Endodermal cell (in vitro differentiated cells): Measurements from ENCODE around the gene NUP107. TPM values are rescaled to one million over a fixed set of nuclear protein-coding genes. Genes with fewer than 3 reads are reported as not detected.

Source experiments
- DNase-seq: peaks from one replicate; pipeline ENCODE4 v3.0.0-alpha.2; 2017
- H3K27ac ChIP-seq: 2 replicates; pipeline ENCODE4 v1.5.1; 2013; ENCODE audit warnings: mild to moderate bottlenecking, low read depth, low read length, moderate library complexity
- H3K27me3 ChIP-seq: 2 replicates; pipeline ENCODE4 v1.6.1; 2013; ENCODE audit warnings: mild to moderate bottlenecking, low read length, moderate library complexity; ENCODE audit not compliant: insufficient read depth, control insufficient read depth, poor library complexity, severe bottlenecking
- H3K36me3 ChIP-seq: 2 replicates; pipeline ENCODE4 v1.7.0; 2013; ENCODE audit warnings: mild to moderate bottlenecking, low read length, moderate library complexity; ENCODE audit not compliant: control insufficient read depth, insufficient read depth
- H3K4me1 ChIP-seq: one replicate; pipeline ENCODE4 v1.7.0; 2013; ENCODE audit warnings: low read length; ENCODE audit not compliant: control insufficient read depth, insufficient read depth
- H3K4me3 ChIP-seq: 2 replicates; pipeline ENCODE4 v1.5.1; 2013; ENCODE audit warnings: mild to moderate bottlenecking, low read length, moderate library complexity
- H3K9ac ChIP-seq: 2 replicates; pipeline ENCODE4 v1.6.1; 2013; ENCODE audit warnings: mild to moderate bottlenecking, low read length, moderate library complexity; ENCODE audit not compliant: poor library complexity, severe bottlenecking; ENCODE audit errors: extremely low read depth
- H3K9me3 ChIP-seq: 2 replicates; pipeline ENCODE4 v1.6.1; 2013; ENCODE audit warnings: mild to moderate bottlenecking, low read length, moderate library complexity; ENCODE audit not compliant: control insufficient read depth
- H3K27ac Mint-ChIP-seq: 2 replicates; pipeline ENCODE4 v1.8.0; 2020; ENCODE audit warnings: mixed read lengths
- H3K27me3 Mint-ChIP-seq: 2 replicates; pipeline ENCODE4 v1.8.0; 2021; ENCODE audit warnings: mild to moderate bottlenecking, mixed read lengths; ENCODE audit not compliant: insufficient read depth
- H3K36me3 Mint-ChIP-seq: 2 replicates; pipeline ENCODE4 v1.8.0; 2020; ENCODE audit warnings: low read depth, mixed read lengths
- H3K4me1 Mint-ChIP-seq: 2 replicates; pipeline ENCODE4 v1.8.0; 2020; ENCODE audit warnings: mixed read lengths
- H3K4me3 Mint-ChIP-seq: 2 replicates; pipeline ENCODE4 v1.8.0; 2020; ENCODE audit warnings: mild to moderate bottlenecking, moderate library complexity, mixed read lengths
- H3K9me3 Mint-ChIP-seq: 2 replicates; pipeline ENCODE4 v1.8.0; 2020; ENCODE audit warnings: mild to moderate bottlenecking, mixed read lengths
- WGBS, 2 experiments: methylation state at CpG; one replicate each; pipeline versions ENCODE4 v1.1.5 to v1.1.7; 2013; ENCODE audit warnings: missing lambda C conversion rate in 2 of 2, mixed read lengths in 1 of 2; ENCODE audit not compliant: insufficient coverage in 1 of 2, insufficient read length in 1 of 2; 5-methylcytosine and 5-hydroxymethylcytosine counted together
- total RNA-seq, 2 donors: library from RNA; stranded (reverse); fragmentation: NEBNext Ultra II Directional in 1 of 2; extraction: Animal tissue kit (Norgen Biotek cat#: 25700) in 1 of 2; gene quantifications; 2 replicates in 1 of 2; 3 replicates in 1 of 2; pipeline ENCODE4 v1.2.1, GENCODE V29; 2021
- TF ChIP-seq, protein P1 (sequence below): fragments of 200-600 bp; sonication (generic); conservative IDR thresholded peaks from 2 replicates; pipeline ENCODE4 v1.5.0; 2021; ENCODE audit warnings: antibody characterized with exemption, mild to moderate bottlenecking

Gene NUP107
- total RNA-seq, 2 donors from 2014 or later = 116 to 130 TPM

DNA sequence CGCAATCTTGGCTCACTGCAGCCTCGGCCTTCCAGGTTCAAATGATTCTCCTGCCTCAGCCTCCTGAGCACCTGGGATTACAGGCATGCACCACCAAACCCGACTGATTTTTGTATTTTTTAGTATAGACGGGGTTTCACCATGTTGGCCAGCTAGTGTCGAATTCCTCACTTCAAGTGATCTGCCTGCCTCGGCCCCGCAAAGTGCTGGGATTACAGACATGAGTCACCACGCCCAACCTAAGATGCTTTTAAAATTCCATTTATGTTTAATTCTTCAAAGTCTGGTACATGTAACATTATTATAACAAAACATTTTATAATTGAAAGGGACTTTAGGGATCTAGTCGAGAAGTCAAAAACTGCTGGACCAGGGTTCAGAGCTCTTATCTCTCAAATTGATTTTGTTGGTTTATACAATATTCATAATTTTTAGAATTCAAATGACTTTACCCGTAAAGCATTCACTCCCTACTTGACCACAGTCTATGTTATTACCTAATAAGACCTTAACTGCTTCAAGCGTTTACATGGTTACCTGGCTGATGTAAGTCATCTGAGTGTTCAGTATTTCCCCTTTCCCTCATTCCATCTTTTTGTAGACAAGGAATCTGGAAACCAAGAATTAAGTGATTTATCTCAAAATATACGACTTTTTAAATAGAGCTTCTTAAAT lies 47.9 kb upstream of the NUP107 start:
- TF ChIP-seq, protein P1, sequence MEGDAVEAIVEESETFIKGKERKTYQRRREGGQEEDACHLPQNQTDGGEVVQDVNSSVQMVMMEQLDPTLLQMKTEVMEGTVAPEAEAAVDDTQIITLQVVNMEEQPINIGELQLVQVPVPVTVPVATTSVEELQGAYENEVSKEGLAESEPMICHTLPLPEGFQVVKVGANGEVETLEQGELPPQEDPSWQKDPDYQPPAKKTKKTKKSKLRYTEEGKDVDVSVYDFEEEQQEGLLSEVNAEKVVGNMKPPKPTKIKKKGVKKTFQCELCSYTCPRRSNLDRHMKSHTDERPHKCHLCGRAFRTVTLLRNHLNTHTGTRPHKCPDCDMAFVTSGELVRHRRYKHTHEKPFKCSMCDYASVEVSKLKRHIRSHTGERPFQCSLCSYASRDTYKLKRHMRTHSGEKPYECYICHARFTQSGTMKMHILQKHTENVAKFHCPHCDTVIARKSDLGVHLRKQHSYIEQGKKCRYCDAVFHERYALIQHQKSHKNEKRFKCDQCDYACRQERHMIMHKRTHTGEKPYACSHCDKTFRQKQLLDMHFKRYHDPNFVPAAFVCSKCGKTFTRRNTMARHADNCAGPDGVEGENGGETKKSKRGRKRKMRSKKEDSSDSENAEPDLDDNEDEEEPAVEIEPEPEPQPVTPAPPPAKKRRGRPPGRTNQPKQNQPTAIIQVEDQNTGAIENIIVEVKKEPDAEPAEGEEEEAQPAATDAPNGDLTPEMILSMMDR = no peak
- Histone ChIP-seq H3K27ac (no peak overlapping the region), H3K36me3 (peaks cover 21% of the 10 kb centered on the region), H3K4me1 (no peaks in the 10 kb centered on the region), H3K9ac (no peak overlapping the region), H3K27me3 (no peaks in the 10 kb centered on the region), H3K4me3 (no peak overlapping the region), H3K9me3 (no peaks in the 10 kb centered on the region)
- Mint-ChIP-seq H3K27ac (no peak overlapping the region), H3K4me1 (no peaks in the 10 kb centered on the region), H3K27me3 (no peaks in the 10 kb centered on the region), H3K36me3 (peaks cover 13% of the 10 kb centered on the region), H3K9me3 (no peaks in the 10 kb centered on the region), H3K4me3 (no peak overlapping the region)
- no peak for DNase-seq
- WGBS, 2 experiments = 93% methylated on average over 7 to 12 of the region's 12 CpGs

DNA sequence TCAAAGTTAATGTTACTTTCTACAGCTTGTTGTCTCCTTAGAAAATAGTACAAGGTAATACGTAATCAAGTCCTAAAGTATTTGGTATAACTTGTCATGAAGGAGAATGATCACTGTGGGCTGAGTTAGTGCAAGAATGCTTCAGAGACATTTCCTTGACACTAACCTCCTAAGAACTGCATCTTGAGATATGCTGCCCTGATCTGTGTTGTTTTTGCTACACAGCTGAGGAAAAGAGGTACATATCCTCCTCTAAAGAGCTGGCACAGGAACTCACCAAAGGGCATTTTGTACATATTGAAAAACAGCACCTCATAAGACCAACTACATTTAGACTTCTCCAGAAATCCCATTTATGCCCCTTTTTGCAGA lies 47.4 kb upstream of the NUP107 start:
- Histone ChIP-seq H3K27me3 (no peaks in the 10 kb centered on the region), H3K4me1 (no peaks in the 10 kb centered on the region), H3K36me3 (peaks cover 24% of the 10 kb centered on the region), H3K9me3 (no peaks in the 10 kb centered on the region), H3K27ac (no peak overlapping the region), H3K4me3 (no peak overlapping the region), H3K9ac (no peak overlapping the region)
- peaks cover 15% of the 10 kb centered on the region for H3K36me3 Mint-ChIP-seq
- TF ChIP-seq, protein P1 = no peak
- H3K4me3 Mint-ChIP-seq = no peak overlapping the region
- WGBS, 2 experiments = 100% methylated on average over 1 of the region's 1 CpG
- DNase-seq = no peak
- H3K4me1 Mint-ChIP-seq = no peaks in the 10 kb centered on the region
- H3K27me3 Mint-ChIP-seq = no peaks in the 10 kb centered on the region
- H3K27ac Mint-ChIP-seq = no peak overlapping the region
- H3K9me3 Mint-ChIP-seq = no peaks in the 10 kb centered on the region

DNA sequence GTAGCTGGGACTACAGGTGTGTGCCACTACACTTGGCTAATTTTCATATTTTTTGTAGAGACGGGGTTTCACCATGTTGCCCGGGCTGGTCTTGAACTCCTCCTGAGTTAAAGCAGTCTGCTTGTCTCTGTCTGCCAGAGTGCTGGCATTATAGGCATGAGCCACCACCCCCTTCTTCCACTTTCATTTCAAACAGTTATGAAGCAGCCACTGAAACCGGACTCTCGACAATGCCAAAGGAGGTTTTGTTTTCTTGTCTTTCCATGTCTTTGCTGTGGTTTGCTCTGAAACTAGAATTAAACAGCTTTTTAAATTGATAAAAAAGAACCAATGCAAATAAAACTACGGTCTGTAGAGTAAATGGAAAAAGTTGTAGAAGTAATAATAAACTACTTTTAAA lies 45.6 kb upstream of the NUP107 start:
- TF ChIP-seq, protein P1 = no peak
- no peak overlapping the region for H3K4me3 ChIP-seq
- Mint-ChIP-seq H3K27ac (peak overlapping the region; percentile 44), H3K36me3 (peaks cover 21% of the 10 kb centered on the region), H3K4me1 (no peaks in the 10 kb centered on the region), H3K4me3 (no peak overlapping the region), H3K27me3 (no peaks in the 10 kb centered on the region), H3K9me3 (no peaks in the 10 kb centered on the region)
- no peaks in the 10 kb centered on the region for H3K27me3 ChIP-seq
- H3K9ac ChIP-seq = no peak overlapping the region
- H3K36me3 ChIP-seq = peaks cover 33% of the 10 kb centered on the region
- H3K4me1 ChIP-seq = no peaks in the 10 kb centered on the region
- no peak overlapping the region for H3K27ac ChIP-seq
- no peak for DNase-seq
- WGBS, 2 experiments = 76 to 80% methylated on average over 5 of the region's 5 CpGs
- no peaks in the 10 kb centered on the region for H3K9me3 ChIP-seq
